Measurements from ENCODE around the gene CASK. TPM values are rescaled to one million over a fixed set of nuclear protein-coding genes. Genes with fewer than 3 reads are reported as not detected.
"Not testable (repeated sequence)": the region's sequence is repeated elsewhere in the genome, so short reads cannot be mapped to it uniquely, and the experiment has no call there.

The CASK gene
- total and polyA plus RNA-seq, 9 donors = 17.5 to 41.5 (median 25.4) TPM

DNA sequence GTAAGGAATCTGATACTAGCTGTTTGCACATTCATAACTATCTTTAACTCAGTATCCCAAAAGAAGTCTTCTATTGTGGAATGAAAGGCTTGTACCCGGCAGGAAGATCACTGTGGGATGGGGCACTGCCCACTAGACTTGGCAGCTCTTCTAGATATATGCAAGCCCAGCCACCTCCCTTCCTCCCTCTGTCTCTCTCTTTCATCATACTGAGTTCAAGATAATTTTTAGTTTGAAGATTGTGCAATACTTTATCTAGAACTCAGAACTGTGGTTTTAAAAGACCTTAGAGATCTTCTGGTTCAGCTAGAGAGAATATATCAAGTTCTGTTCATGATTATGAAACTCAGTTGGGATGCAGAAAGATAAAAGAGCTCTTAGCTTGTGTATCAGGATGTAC is 257.1 kb downstream of the CASK start:
- Histone ChIP-seq H3K36me3 (ENCODE audit: control insufficient read depth, insufficient read depth, low read length) (no peaks in the 10 kb centered on the region), H3K4me3 (ENCODE audit: low read length) (no peak overlapping the region), H3K9me3 (replicated peaks; ENCODE audit: control insufficient read depth, low read depth, low read length) (no peaks in the 10 kb centered on the region), H3K4me1 (ENCODE audit: control insufficient read depth, insufficient read depth, low read length) (peaks cover 2% of the 10 kb centered on the region), H3K27ac (ENCODE audit: low read length) (no peak overlapping the region), H3K27me3 (ENCODE audit: control insufficient read depth, insufficient read depth, low read length) (peaks cover 22% of the 10 kb centered on the region)
- WGBS (ENCODE audit: insufficient coverage) = no CpG with 5 or more reads among the region's 1 CpG
- DNase-seq = no peak

DNA sequence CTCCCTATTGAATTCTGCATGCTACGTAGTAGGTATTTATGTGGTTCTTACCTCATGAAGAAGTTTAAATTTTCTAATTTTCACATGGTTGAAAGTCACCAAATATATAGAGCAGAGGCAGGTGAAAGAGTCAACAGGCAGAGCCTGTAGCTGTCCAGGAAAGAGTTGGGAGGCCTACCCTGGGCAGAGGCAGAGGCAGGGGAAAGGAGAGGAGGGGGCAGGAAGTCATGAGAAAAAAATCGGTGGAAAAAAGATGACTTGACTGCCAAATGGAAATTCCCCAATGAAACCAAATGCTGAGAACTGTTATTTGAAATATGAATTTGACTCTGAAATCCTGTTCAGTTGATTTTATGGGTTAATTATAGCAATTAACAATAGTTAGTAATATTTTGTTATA is 257.7 kb downstream of the CASK start:
- H3K36me3 ChIP-seq (ENCODE audit: control insufficient read depth, insufficient read depth, low read length) = no peaks in the 10 kb centered on the region
- peaks cover 2% of the 10 kb centered on the region for H3K4me1 ChIP-seq (ENCODE audit: control insufficient read depth, insufficient read depth, low read length)
- H3K9me3 ChIP-seq (replicated peaks; ENCODE audit: control insufficient read depth, low read depth, low read length) = no peaks in the 10 kb centered on the region
- no peak overlapping the region for H3K27ac ChIP-seq (ENCODE audit: low read length)
- H3K27me3 ChIP-seq (ENCODE audit: control insufficient read depth, insufficient read depth, low read length) = peaks cover 24% of the 10 kb centered on the region
- 25% methylated on average over 1 of the region's 2 CpGs for WGBS (ENCODE audit: insufficient coverage)
- no peak overlapping the region for H3K4me3 ChIP-seq (ENCODE audit: low read length)
- peak; percentile 62 for DNase-seq

DNA sequence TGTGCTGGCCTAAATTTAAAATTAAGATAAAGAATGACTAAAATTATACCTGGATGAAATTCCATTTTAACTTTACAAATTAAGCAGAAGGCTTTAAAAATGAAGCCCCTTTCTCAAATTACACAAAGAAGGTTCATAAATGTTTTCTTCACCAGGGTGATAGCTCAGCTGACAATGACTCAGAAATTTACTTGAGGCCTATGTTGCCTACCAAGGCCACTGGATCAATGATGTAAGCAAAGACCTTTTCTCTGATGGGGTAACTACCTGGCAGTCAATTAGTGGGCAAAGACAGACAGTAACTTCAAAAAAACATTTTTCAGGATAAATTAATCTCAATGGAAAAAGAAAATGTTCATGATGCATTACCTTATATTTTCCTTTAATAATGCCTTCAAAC is 258.4 kb downstream of the CASK start:
- Histone ChIP-seq H3K9me3 (replicated peaks; ENCODE audit: control insufficient read depth, low read depth, low read length) (no peaks in the 10 kb centered on the region), H3K27me3 (ENCODE audit: control insufficient read depth, insufficient read depth, low read length) (peaks cover 20% of the 10 kb centered on the region), H3K4me1 (ENCODE audit: control insufficient read depth, insufficient read depth, low read length) (peaks cover 2% of the 10 kb centered on the region), H3K27ac (ENCODE audit: low read length) (no peak overlapping the region), H3K4me3 (ENCODE audit: low read length) (no peak overlapping the region), H3K36me3 (ENCODE audit: control insufficient read depth, insufficient read depth, low read length) (no peaks in the 10 kb centered on the region)
- DNase-seq = no peak

DNA sequence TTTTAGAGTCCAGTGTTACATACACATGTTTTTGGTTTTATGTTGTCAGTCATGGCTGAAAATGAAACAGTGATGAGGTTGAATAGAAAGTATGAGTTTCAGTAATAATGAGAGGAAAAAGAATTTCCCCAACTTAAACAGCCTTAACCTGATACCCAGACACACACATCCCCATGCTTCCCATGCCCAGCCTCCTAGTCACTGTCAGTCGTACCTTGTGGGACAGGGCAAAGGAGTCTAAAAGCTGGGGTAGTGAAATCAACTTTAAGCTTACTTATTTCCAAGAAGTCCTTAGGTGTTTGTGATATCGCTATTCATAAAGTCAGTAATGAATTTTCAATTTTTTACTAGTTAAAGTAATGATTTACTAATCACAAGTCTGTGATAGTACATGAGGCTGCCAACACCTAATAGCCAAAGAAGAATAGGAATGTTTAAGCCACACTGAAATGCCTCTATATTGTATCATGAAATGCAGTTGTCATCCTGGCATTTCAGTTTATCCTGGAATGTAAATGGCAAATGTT is 258.9 kb downstream of the CASK start:
- DNase-seq = peak; percentile 13
- peaks cover 20% of the 10 kb centered on the region for H3K27me3 ChIP-seq (ENCODE audit: control insufficient read depth, insufficient read depth, low read length)
- H3K9me3 ChIP-seq (replicated peaks; ENCODE audit: control insufficient read depth, low read depth, low read length) = no peaks in the 10 kb centered on the region
- peaks cover 2% of the 10 kb centered on the region for H3K4me1 ChIP-seq (ENCODE audit: control insufficient read depth, insufficient read depth, low read length)
- H3K36me3 ChIP-seq (ENCODE audit: control insufficient read depth, insufficient read depth, low read length) = peaks cover 4% of the 10 kb centered on the region
- WGBS (ENCODE audit: insufficient coverage) = no CpG with 5 or more reads among the region's 2 CpGs
- H3K4me3 ChIP-seq (ENCODE audit: low read length) = no peak overlapping the region
- H3K27ac ChIP-seq (ENCODE audit: low read length) = peak overlapping the region; percentile 45

DNA sequence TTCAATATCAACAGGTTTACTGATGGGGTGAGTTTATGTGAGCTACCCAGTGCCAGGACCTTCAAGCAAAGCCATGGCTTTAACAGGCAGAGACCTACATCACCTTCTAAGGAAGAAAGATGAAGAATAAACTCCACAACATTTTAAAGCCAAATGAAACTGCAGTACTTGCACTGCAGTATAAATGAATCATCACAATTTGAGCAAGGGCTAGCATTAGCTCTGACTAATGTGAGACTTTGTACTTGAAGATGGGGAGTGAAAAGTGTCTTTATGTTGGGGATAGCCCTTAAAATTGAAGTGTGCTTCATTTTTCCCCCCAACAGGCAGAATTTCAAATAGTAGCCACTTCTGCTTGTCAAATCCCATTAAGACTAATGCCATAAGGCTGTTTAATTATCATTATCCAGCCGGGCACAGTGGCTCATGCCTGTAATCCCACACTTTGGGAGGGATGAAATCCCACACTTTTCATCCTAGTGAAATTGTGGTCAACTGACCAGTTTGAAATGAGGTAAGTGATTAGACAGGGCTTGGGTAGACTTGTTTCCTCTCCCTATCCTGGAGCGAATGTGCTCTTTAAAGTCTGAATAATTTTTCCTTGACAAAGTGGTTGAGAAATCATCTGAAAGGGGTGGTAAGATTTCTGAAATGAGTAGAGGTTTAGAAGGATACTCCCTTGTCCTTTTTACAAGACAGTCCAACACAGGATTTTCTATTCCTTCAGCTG is 261.8 kb downstream of the CASK start:
- H3K4me1 ChIP-seq (ENCODE audit: control insufficient read depth, insufficient read depth, low read length) = peaks cover 2% of the 10 kb centered on the region
- H3K27me3 ChIP-seq (ENCODE audit: control insufficient read depth, insufficient read depth, low read length) = peaks cover 21% of the 10 kb centered on the region
- H3K36me3 ChIP-seq (ENCODE audit: control insufficient read depth, insufficient read depth, low read length) = peaks cover 16% of the 10 kb centered on the region
- no peaks in the 10 kb centered on the region for H3K9me3 ChIP-seq (replicated peaks; ENCODE audit: control insufficient read depth, low read depth, low read length)
- no CpG with 5 or more reads among the region's 2 CpGs for WGBS (ENCODE audit: insufficient coverage)
- H3K4me3 ChIP-seq (ENCODE audit: low read length) = no peak overlapping the region
- DNase-seq = no peak
- H3K27ac ChIP-seq (ENCODE audit: low read length) = no peak overlapping the region

DNA sequence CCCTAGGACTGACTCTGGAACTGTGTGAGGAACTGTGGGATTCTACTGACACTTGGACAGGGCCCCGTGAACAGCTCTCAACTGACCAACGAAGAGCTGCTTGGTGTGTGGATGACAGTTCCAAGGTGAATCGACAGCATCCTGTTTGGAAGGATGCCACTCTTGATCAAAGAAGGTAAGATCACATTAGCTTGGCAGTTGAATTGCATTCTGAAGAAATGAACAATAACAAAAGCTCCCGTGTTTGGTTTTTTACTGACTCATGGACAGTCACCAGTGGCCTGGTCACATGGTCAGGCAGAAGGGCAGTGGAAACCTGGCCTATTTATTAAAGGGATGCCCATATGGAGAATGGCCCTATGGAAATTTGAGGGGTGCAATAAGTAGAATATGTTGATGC is 267.7 kb downstream of the CASK start:
- no peak overlapping the region for H3K27ac ChIP-seq (ENCODE audit: low read length)
- no peak overlapping the region for H3K4me3 ChIP-seq (ENCODE audit: low read length)
- H3K27me3 ChIP-seq (ENCODE audit: control insufficient read depth, insufficient read depth, low read length) = peaks cover 14% of the 10 kb centered on the region
- H3K36me3 ChIP-seq (ENCODE audit: control insufficient read depth, insufficient read depth, low read length) = peaks cover 23% of the 10 kb centered on the region
- no peaks in the 10 kb centered on the region for H3K4me1 ChIP-seq (ENCODE audit: control insufficient read depth, insufficient read depth, low read length)
- no peak for DNase-seq
- 78% methylated on average over 4 of the region's 4 CpGs for WGBS (ENCODE audit: insufficient coverage)
- no peaks in the 10 kb centered on the region for H3K9me3 ChIP-seq (replicated peaks; ENCODE audit: control insufficient read depth, low read depth, low read length)

DNA sequence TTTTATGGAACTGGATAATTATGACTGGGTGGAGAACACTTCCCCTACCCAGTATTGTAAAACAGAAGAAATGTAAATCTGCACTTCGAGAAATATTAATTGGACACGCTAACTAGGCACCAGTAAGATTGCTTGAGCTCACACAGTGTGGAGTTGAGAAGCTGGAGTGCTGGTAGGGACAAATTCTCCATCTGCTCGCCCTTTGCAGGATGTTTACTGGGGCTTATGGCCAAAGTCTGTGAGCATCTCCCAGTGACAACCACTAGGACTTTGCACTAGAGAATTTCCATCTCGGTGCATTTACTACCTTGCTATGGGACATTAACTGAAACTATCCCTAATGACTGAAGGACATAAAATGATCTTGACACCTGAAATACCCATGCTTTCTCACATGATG is 268.3 kb downstream of the CASK start:
- Histone ChIP-seq H3K4me3 (ENCODE audit: low read length) (no peak overlapping the region), H3K9me3 (replicated peaks; ENCODE audit: control insufficient read depth, low read depth, low read length) (no peaks in the 10 kb centered on the region), H3K4me1 (ENCODE audit: control insufficient read depth, insufficient read depth, low read length) (no peaks in the 10 kb centered on the region), H3K27me3 (ENCODE audit: control insufficient read depth, insufficient read depth, low read length) (peaks cover 14% of the 10 kb centered on the region), H3K36me3 (ENCODE audit: control insufficient read depth, insufficient read depth, low read length) (peaks cover 23% of the 10 kb centered on the region), H3K27ac (ENCODE audit: low read length) (no peak overlapping the region)
- no peak for DNase-seq
- WGBS (ENCODE audit: insufficient coverage) = 76% methylated on average over 2 of the region's 4 CpGs

DNA sequence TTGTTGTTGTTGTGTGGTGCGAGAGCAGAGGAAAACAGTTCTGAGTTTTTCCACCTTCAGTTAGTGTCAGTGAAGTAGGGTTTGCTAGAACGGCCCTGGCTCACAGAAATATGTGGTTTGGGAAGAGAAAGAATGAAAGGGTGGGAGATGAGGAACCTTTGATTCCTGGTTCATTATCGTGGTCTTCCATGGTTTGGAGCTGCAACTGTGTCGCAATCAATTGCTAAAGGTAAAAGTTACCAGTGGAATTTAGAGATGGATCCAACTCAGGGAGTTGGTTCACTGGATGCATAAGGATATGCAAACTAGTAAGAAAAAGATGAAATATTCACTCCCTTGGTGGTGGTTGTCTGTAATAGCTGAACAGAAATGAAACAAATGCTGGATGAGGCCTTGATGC is 270.2 kb downstream of the CASK start:
- DNase-seq = no peak
- H3K27me3 ChIP-seq (ENCODE audit: control insufficient read depth, insufficient read depth, low read length) = peaks cover 11% of the 10 kb centered on the region
- no peaks in the 10 kb centered on the region for H3K9me3 ChIP-seq (replicated peaks; ENCODE audit: control insufficient read depth, low read depth, low read length)
- H3K27ac ChIP-seq (ENCODE audit: low read length) = no peak overlapping the region
- no peaks in the 10 kb centered on the region for H3K4me1 ChIP-seq (ENCODE audit: control insufficient read depth, insufficient read depth, low read length)
- 88% methylated on average over 4 of the region's 4 CpGs for WGBS (ENCODE audit: insufficient coverage)
- peaks cover 13% of the 10 kb centered on the region for H3K36me3 ChIP-seq (ENCODE audit: control insufficient read depth, insufficient read depth, low read length)
- no peak overlapping the region for H3K4me3 ChIP-seq (ENCODE audit: low read length)

DNA sequence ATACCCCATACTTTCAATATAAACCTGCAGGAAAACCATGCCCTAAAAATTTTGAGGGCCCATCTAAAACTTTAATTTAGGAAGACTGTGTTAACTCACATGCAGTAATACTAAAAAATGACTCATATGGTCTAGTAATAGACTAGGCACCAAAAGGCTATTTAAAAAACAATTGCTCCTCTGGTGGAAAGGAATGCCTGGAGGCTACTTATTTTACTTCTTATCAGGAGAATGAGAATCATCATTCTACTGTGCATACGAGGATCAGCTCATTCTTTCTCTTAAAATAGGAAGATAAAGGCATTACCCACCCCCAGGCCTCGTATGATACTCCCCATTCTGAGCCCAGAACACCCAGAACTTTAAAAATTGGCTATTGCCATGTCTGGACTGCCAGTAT is 277.2 kb downstream of the CASK start:
- not testable (repeated sequence) for H3K27me3 ChIP-seq (ENCODE audit: control insufficient read depth, insufficient read depth, low read length); H3K27ac ChIP-seq (ENCODE audit: low read length); H3K4me3 ChIP-seq (ENCODE audit: low read length); H3K4me1 ChIP-seq (ENCODE audit: control insufficient read depth, insufficient read depth, low read length); DNase-seq; H3K36me3 ChIP-seq (ENCODE audit: control insufficient read depth, insufficient read depth, low read length); H3K9me3 ChIP-seq (replicated peaks; ENCODE audit: control insufficient read depth, low read depth, low read length)
- WGBS (ENCODE audit: insufficient coverage) = no CpG with 5 or more reads among the region's 2 CpGs

DNA sequence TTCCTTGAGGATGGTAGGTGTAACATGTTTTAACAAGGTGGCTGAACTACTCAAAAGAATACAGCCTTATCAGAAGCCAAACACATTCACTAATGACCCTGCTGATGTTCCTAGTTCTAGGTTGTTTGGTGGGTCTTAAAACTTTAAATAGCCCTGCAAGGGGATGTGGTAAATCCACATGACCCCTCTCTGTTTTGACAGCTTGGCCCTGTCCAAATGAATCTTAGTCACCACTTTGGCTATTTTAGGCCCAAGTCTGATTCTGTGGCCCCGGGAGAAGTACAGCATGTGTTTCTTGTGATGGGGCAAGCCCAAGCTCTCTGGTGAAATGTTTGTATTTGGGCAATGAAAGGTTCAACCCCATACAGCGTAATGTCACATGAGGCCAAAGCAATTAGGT is 289.1 kb downstream of the CASK start:
- peak; percentile 25 for DNase-seq
- Histone ChIP-seq H3K36me3 (ENCODE audit: control insufficient read depth, insufficient read depth, low read length) (peaks cover 6% of the 10 kb centered on the region), H3K27ac (ENCODE audit: low read length) (no peak overlapping the region), H3K4me1 (ENCODE audit: control insufficient read depth, insufficient read depth, low read length) (no peaks in the 10 kb centered on the region), H3K27me3 (ENCODE audit: control insufficient read depth, insufficient read depth, low read length) (no peaks in the 10 kb centered on the region), H3K4me3 (ENCODE audit: low read length) (no peak overlapping the region), H3K9me3 (replicated peaks; ENCODE audit: control insufficient read depth, low read depth, low read length) (no peaks in the 10 kb centered on the region)
- WGBS (ENCODE audit: insufficient coverage) = 50% methylated on average over 1 of the region's 2 CpGs

DNA sequence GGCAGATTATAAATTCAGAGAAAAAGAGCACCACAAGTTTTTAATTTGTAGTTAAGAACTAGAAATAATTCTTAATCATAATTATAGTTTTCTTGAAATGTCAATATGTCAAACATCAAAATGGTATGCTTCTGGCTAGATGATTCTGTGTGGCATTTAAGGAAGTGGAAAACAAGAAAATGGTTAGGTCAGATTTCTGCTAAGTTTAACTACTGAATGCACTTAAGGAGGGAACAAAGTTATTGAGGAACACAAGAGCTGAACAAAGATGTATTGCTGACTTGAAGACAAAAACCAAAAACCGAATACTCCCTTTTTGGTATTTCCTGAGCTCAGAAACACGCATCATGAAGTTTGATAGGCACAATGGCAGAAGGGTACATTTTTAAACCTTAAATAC is 293.3 kb downstream of the CASK start:
- Histone ChIP-seq H3K9me3 (replicated peaks; ENCODE audit: control insufficient read depth, low read depth, low read length) (no peaks in the 10 kb centered on the region), H3K36me3 (ENCODE audit: control insufficient read depth, insufficient read depth, low read length) (peaks cover 6% of the 10 kb centered on the region), H3K27ac (ENCODE audit: low read length) (no peak overlapping the region), H3K27me3 (ENCODE audit: control insufficient read depth, insufficient read depth, low read length) (no peaks in the 10 kb centered on the region), H3K4me1 (ENCODE audit: control insufficient read depth, insufficient read depth, low read length) (no peaks in the 10 kb centered on the region), H3K4me3 (ENCODE audit: low read length) (no peak overlapping the region)
- DNase-seq = peak; percentile 13
- WGBS (ENCODE audit: insufficient coverage) = no CpG with 5 or more reads among the region's 2 CpGs

Data from muscle of leg (tissue), 11 donors.